IPS DF 19.7 (cell line): ENCODE measurements around the gene KRAS.
"Not testable (repeated sequence)": the region's sequence is repeated elsewhere in the genome, so short reads cannot be mapped to it uniquely, and the experiment has no call there.

Experiments
- DNase-seq: peaks from one replicate; pipeline ENCODE4 v3.0.0-alpha.2; 2013; ENCODE audit warnings: low read depth, low spot score

Gene KRAS

GRCh38 chr12:25250744-25251730 is at the start of gene KRAS:
Gene KRAS, minus strand, starts transcription at chr12:25250929.
- peak; percentile 89 for DNase-seq

GRCh38 chr12:25296381-25296780 is 45.7 kb upstream of the KRAS start:
- DNase-seq: no peak

- no peak for DNase-seq
These were observed 44.6 kb upstream of the KRAS start for GRCh38 chr12:25295361-25295760.

- no peak for DNase-seq
These were observed 42.9 kb upstream of the KRAS start for GRCh38 chr12:25293653-25294052.

GRCh38 chr12:25292810-25293221 is 42.1 kb upstream of the KRAS start:
- DNase-seq: not testable (repeated sequence)

- no peak for DNase-seq
These were observed 36.9 kb upstream of the KRAS start for GRCh38 chr12:25287610-25288009.

GRCh38 chr12:25286837-25287236 is 36.1 kb upstream of the KRAS start:
- DNase-seq: no peak

- no peak for DNase-seq
These were observed 33.3 kb upstream of the KRAS start for GRCh38 chr12:25284024-25284423.

- no peak for DNase-seq
These were observed 32.3 kb upstream of the KRAS start for GRCh38 chr12:25283006-25283405.

- no peak for DNase-seq
These were observed 29.4 kb upstream of the KRAS start for GRCh38 chr12:25280082-25280481.

- no peak for DNase-seq
These were observed 27.5 kb upstream of the KRAS start for GRCh38 chr12:25278269-25278668.

GRCh38 chr12:25276199-25276937 is 25.6 kb upstream of the KRAS start:
- no peak for DNase-seq

GRCh38 chr12:25271486-25272098 is 20.9 kb upstream of the KRAS start:
- DNase-seq: no peak

- DNase-seq: no peak
These were observed 19.0 kb upstream of the KRAS start for GRCh38 chr12:25269701-25270100.

- no peak for DNase-seq
These were observed 15.8 kb upstream of the KRAS start for GRCh38 chr12:25266497-25266896.

GRCh38 chr12:25264862-25265261 is 14.1 kb upstream of the KRAS start:
- DNase-seq: no peak

GRCh38 chr12:25264114-25264513 is 13.4 kb upstream of the KRAS start:
- DNase-seq: no peak

- DNase-seq: no peak
These were observed 12.9 kb upstream of the KRAS start for GRCh38 chr12:25263594-25263993.

GRCh38 chr12:25262389-25263074 is 11.8 kb upstream of the KRAS start:
- no peak for DNase-seq

GRCh38 chr12:25257590-25258324 is 7.0 kb upstream of the KRAS start:
- no peak for DNase-seq

- no peak for DNase-seq
These were observed 6.1 kb upstream of the KRAS start for GRCh38 chr12:25256826-25257225.
